ENCODE measurements around the gene CRYGD.

CRYGD gene

GRCh38 chr2:208077276-208077675, 47.0 kb downstream of the CRYGD start:
- no peak for DNase-seq

GRCh38 chr2:208074610-208075356, 49.5 kb downstream of the CRYGD start:
- DNase-seq, result no peak

DNA sequence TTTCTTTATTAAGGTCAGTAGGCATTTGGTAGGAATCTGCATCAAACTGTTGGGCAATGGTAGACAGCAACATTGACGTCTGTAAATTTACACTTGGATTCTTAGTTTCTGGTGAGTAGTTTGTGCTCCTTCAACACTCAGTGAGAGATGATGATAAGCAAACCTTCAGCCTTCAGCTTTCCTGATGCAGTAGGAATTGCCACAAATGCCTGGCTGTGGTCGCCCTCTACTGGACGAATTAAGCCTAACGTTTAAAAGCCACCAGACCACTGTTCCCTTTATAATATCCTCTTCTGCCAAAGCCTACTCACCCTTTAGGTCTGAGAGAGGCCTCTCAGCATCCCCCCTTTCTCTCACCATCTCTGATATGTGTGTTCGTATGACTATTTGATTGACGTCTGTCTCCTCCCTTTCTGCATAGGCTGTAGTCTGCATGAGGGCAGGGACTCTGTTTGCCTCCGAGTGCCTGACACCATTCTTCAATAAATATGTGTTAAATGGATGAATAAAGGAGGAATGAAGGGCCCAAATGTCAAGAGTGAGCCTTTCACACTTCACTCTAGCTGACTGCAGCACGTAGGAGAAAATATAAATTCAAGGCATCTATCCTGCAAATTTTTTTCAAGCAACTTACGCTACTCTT, 52.0 kb downstream of the CRYGD start:
- DNase-seq, result peak; percentile 70

All from activated CD4-positive, alpha-beta T cell treated with anti-CD3 and anti-CD28 coated beads, Interleukin-10, Interleukin-2, amounts not matched to agents 100 ng/mL and 50 ng/mL, durations not matched to agents 16 hours and 8 hours (primary cell).